Mesenchymal stem cell (in vitro differentiated cells and primary cell): ENCODE data around the gene HLTF.

Source experiments
- DNase-seq: peaks from one replicate; pipeline ENCODE4 v3.0.0-alpha.2; 2013
- H2AFZ ChIP-seq: one replicate; pipeline ENCODE4 v1.6.1; 2013; ENCODE audit warnings: low read depth, mild to moderate bottlenecking, control low read depth, inconsistent platforms, low read length, moderate library complexity
- H2AK5ac ChIP-seq: 2 replicates; pipeline ENCODE4 v1.6.1; 2013; ENCODE audit warnings: low read length, moderate library complexity, mild to moderate bottlenecking, inconsistent platforms; ENCODE audit not compliant: severe bottlenecking
- H2BK120ac ChIP-seq: one replicate; pipeline ENCODE4 v1.6.1; 2013; ENCODE audit warnings: low read depth, mild to moderate bottlenecking, inconsistent platforms, low read length, moderate library complexity
- H2BK12ac ChIP-seq, 2 experiments: one replicate each; pipeline ENCODE4 v1.6.1; 2013; ENCODE audit warnings: inconsistent platforms in 2 of 2, low read length in 2 of 2, mild to moderate bottlenecking in 2 of 2, moderate library complexity in 2 of 2, control low read depth in 1 of 2
- H2BK15ac ChIP-seq: one replicate; pipeline ENCODE4 v1.6.1; 2013; ENCODE audit warnings: mild to moderate bottlenecking, low read depth, inconsistent platforms; ENCODE audit not compliant: poor library complexity, severe bottlenecking
- H2BK5ac ChIP-seq: 2 replicates; pipeline ENCODE4 v1.6.1; 2013; ENCODE audit warnings: low read depth, mild to moderate bottlenecking, low read length, control low read depth, inconsistent platforms; ENCODE audit not compliant: poor library complexity, severe bottlenecking
- H3K14ac ChIP-seq, 2 experiments: one replicate each; pipeline ENCODE4 v1.6.1; 2013; ENCODE audit warnings: inconsistent platforms in 2 of 2, low read length in 2 of 2, control low read depth in 1 of 2, mild to moderate bottlenecking in 1 of 2, moderate library complexity in 1 of 2
- H3K18ac ChIP-seq, 2 experiments: one replicate each; pipeline ENCODE4 v1.6.1; 2013; ENCODE audit warnings: inconsistent platforms in 2 of 2, low read length in 2 of 2, control low read depth in 1 of 2, low read depth in 1 of 2, mild to moderate bottlenecking in 1 of 2
- H3K23ac ChIP-seq, 2 experiments: one replicate each; pipeline ENCODE4 v1.6.1; 2013; ENCODE audit warnings: inconsistent platforms in 2 of 2, low read length in 2 of 2, mild to moderate bottlenecking in 2 of 2, moderate library complexity in 2 of 2, control low read depth in 1 of 2
- H3K27ac ChIP-seq: 2 replicates; pipeline ENCODE4 v1.5.1; 2013; ENCODE audit warnings: mild to moderate bottlenecking, moderate library complexity, low read length, control low read depth, inconsistent platforms; ENCODE audit not compliant: poor library complexity, severe bottlenecking
- H3K27me3 ChIP-seq, 2 experiments: 2 replicates each; pipeline versions ENCODE4 v1.6.1 to v1.7.0; 2013; ENCODE audit warnings: low read length in 2 of 2, mild to moderate bottlenecking in 2 of 2, moderate library complexity in 2 of 2, control low read depth in 1 of 2, inconsistent platforms in 1 of 2; ENCODE audit not compliant: control insufficient read depth in 1 of 2, insufficient read depth in 1 of 2
- H3K36me3 ChIP-seq, 2 experiments: 2 replicates each; pipeline versions ENCODE4 v1.6.1 to v1.7.0; 2013; ENCODE audit warnings: low read length in 2 of 2, control low read depth in 1 of 2, inconsistent platforms in 1 of 2, low read depth in 1 of 2, mild to moderate bottlenecking in 1 of 2; ENCODE audit not compliant: insufficient read depth in 2 of 2, control insufficient read depth in 1 of 2
- H3K4ac ChIP-seq, 2 experiments: one replicate each; pipeline ENCODE4 v1.6.1; 2013; ENCODE audit warnings: inconsistent platforms in 2 of 2, low read length in 2 of 2, mild to moderate bottlenecking in 2 of 2, moderate library complexity in 2 of 2, control low read depth in 1 of 2, low read depth in 1 of 2
- H3K4me1 ChIP-seq: 2 replicates; pipeline ENCODE4 v1.6.1; 2013; ENCODE audit warnings: low read depth, low read length, control low read depth; ENCODE audit not compliant: control insufficient read depth, insufficient read depth
- H3K4me2 ChIP-seq: 2 replicates; pipeline ENCODE4 v1.6.1; 2013; ENCODE audit warnings: low read length, mild to moderate bottlenecking, inconsistent platforms; ENCODE audit not compliant: poor library complexity, severe bottlenecking
- H3K4me3 ChIP-seq, 2 experiments: 2 replicates each; pipeline versions ENCODE4 v1.5.1 to v1.7.0; 2013; ENCODE audit warnings: low read length in 2 of 2, mild to moderate bottlenecking in 2 of 2, control low read depth in 1 of 2, low read depth in 1 of 2; ENCODE audit not compliant: insufficient read depth in 1 of 2
- H3K79me1 ChIP-seq: replicated peaks from 2 replicates; pipeline ENCODE4 v1.6.1; 2013; ENCODE audit warnings: mild to moderate bottlenecking, control low read depth, low read length, inconsistent platforms; ENCODE audit not compliant: poor library complexity, severe bottlenecking
- H3K9ac ChIP-seq: 2 replicates; pipeline ENCODE4 v1.7.0; 2013; ENCODE audit warnings: mild to moderate bottlenecking, low read length, moderate library complexity
- H3K9me3 ChIP-seq: 2 replicates; pipeline ENCODE4 v1.7.0; 2013; ENCODE audit warnings: mild to moderate bottlenecking, low read length; ENCODE audit not compliant: control insufficient read depth
- H4K8ac ChIP-seq: one replicate; pipeline ENCODE4 v1.6.1; 2013; ENCODE audit warnings: inconsistent platforms, mild to moderate bottlenecking, low read length, moderate library complexity
- H4K91ac ChIP-seq: one replicate; pipeline ENCODE4 v1.6.1; 2013; ENCODE audit warnings: mild to moderate bottlenecking, low read length, inconsistent platforms
- WGBS: methylation state at CpG from one replicate; pipeline ENCODE4 v1.1.7; 2013; ENCODE audit warnings: mixed read lengths; 5-methylcytosine and 5-hydroxymethylcytosine counted together

The HLTF gene

DNA sequence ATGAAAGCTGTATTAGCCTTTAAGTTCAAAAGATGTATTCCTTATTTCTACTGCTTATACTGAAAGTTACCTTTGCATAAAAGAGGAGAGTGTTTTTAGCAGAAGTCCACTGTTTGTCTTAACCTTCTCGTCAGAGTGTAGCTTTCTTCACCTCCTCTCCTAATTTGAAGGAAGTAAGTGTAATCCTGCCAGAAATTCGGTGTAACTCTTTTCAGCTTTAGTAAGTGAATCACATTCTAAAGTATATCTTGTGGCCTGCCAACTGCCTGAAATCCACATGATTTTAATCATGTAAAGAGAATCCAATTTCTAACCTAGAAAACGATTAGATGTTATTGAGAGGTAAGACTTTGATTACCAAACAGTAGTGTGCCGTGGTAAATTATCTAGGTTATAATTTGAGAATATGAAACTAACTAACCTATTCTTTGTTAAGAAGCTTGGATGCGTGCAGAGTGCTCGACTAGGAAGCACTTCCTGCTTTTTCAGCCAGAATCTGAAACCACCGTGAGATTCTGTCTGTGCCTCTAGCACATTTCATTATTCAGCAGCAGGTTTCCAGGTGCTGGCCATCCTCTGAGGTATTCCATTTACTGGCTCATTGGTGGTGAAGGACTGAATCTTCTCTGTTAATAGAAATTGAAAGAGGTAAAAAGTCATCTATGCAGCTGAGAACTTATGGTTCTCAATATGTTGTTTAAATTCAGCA lies 87.5 kb downstream of the HLTF start:
- no peak for DNase-seq
- Histone ChIP-seq H2AK5ac (no peak overlapping the region), H4K8ac (no peak overlapping the region), H3K4me3 (peak overlapping the region in 1 of 2 experiments; percentile 33), H3K4me1 (peaks cover 5% of the 10 kb centered on the region), H3K18ac (no peak overlapping the region), H2BK120ac (no peak overlapping the region), H2BK5ac (no peak overlapping the region), H4K91ac (no peak overlapping the region), H3K27me3 (no peaks in the 10 kb centered on the region), H3K9me3 (no peaks in the 10 kb centered on the region), H3K36me3 (peaks cover 8 to 77% of the 10 kb centered on the region in 2 experiments), H2AFZ (no peak overlapping the region), H2BK12ac (no peak overlapping the region), H3K79me1 (peaks cover 15% of the 10 kb centered on the region), H3K14ac (no peak overlapping the region), H2BK15ac (no peak overlapping the region), H3K9ac (peak overlapping the region; percentile 67), H3K4me2 (no peak overlapping the region), H3K27ac (no peak overlapping the region), H3K4ac (no peak overlapping the region), H3K23ac (no peak overlapping the region)
- 88% methylated on average over 4 of the region's 7 CpGs for WGBS

- Histone ChIP-seq H3K4ac (no peak overlapping the region), H3K4me3 (peak overlapping the region in 1 of 2 experiments; percentile 33), H3K9ac (peak overlapping the region; percentile 67), H2AFZ (no peak overlapping the region), H4K8ac (no peak overlapping the region), H3K14ac (no peak overlapping the region), H3K4me1 (peaks cover 4% of the 10 kb centered on the region), H3K23ac (no peak overlapping the region), H4K91ac (no peak overlapping the region), H2BK5ac (no peak overlapping the region), H2BK12ac (no peak overlapping the region), H3K18ac (no peak overlapping the region), H3K4me2 (no peak overlapping the region), H2AK5ac (no peak overlapping the region), H3K27me3 (no peaks in the 10 kb centered on the region), H2BK120ac (no peak overlapping the region), H3K79me1 (peaks cover 17% of the 10 kb centered on the region), H2BK15ac (no peak overlapping the region), H3K9me3 (no peaks in the 10 kb centered on the region), H3K36me3 (peaks cover 8 to 73% of the 10 kb centered on the region in 2 experiments), H3K27ac (no peak overlapping the region)
- no CpG with 5 or more reads among the region's 5 CpGs for WGBS
- no peak for DNase-seq
Measured at GRCh38 chr3:148998297-148998696, 88.0 kb downstream of the HLTF start.

DNA sequence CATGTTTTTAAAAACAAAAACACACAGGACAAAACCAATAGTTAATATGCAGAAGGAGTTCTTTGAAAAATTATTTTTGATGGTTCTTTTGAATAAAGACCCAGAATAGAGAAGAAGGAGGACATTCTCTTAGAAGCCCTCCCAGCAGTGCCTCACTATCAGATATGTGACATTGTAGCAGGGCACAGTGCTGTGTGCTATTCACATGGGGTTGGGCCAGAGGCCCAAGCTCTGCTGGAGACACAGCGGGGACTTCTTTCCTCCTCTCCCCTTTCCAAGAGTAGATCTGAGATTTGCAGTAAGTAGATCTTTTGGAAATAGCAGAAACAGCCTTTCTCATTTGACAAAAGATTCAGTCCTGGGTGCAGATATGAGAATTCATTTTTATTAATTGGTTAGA lies 88.7 kb downstream of the HLTF start:
- Histone ChIP-seq H2BK15ac (no peak overlapping the region), H3K18ac (no peak overlapping the region), H3K27ac (no peak overlapping the region), H3K4me2 (no peak overlapping the region), H3K36me3 (peaks cover 8 to 72% of the 10 kb centered on the region in 2 experiments), H2BK12ac (no peak overlapping the region), H3K4me1 (peaks cover 5% of the 10 kb centered on the region), H2AK5ac (no peak overlapping the region), H3K14ac (no peak overlapping the region), H2BK5ac (no peak overlapping the region), H3K27me3 (no peaks in the 10 kb centered on the region), H3K23ac (no peak overlapping the region), H4K91ac (no peak overlapping the region), H3K4ac (no peak overlapping the region), H2AFZ (no peak overlapping the region), H3K79me1 (peaks cover 22% of the 10 kb centered on the region), H3K9ac (no peak overlapping the region), H2BK120ac (no peak overlapping the region), H4K8ac (no peak overlapping the region), H3K9me3 (no peaks in the 10 kb centered on the region), H3K4me3 (no peak overlapping the region)
- no CpG with 5 or more reads among the region's 1 CpG for WGBS
- no peak for DNase-seq

DNA sequence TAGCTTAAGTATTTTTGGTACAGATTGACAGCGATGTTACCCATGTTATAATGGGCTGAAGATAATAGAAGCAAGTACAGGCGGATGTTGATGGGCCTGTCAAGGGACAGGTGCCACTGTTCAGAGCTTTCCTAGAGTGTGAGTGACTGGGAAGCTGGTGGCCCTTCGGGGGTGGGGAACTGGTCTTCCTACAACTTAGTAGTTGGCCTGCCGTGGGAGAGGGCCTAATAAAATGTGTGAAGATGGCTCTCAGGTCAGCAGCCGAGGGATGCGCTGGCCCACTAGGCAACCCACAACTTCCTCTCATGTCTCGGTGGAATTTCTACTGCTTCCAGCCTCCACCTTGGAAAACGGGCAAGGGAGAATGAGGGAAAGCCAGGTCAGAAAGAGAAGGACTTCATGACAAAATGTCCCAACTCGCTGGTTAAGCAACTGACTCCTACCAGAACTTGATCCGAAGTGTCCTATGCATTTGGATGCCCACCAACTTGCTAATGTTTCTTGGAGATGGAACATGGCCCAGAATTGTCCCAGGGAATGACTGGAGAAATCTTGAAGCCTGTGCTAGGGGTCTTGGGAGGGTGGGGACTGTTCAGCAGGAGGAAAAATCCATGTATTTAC lies 93.6 kb downstream of the HLTF start:
- H3K14ac ChIP-seq, result no peak overlapping the region
- H2AFZ ChIP-seq, result no peak overlapping the region
- H2BK12ac ChIP-seq, result no peak overlapping the region
- no peak for DNase-seq
- H3K18ac ChIP-seq, result no peak overlapping the region
- no peak overlapping the region for H2BK15ac ChIP-seq
- WGBS, result 96% methylated on average over 7 of the region's 10 CpGs
- peaks cover 16% of the 10 kb centered on the region for H3K79me1 ChIP-seq
- H4K8ac ChIP-seq, result no peak overlapping the region
- H3K27ac ChIP-seq, result no peak overlapping the region
- peaks cover 8 to 39% of the 10 kb centered on the region in 2 experiments for H3K36me3 ChIP-seq
- H4K91ac ChIP-seq, result no peak overlapping the region
- H3K4me3 ChIP-seq, result peak overlapping the region; percentile 9 to 84
- no peak overlapping the region for H3K23ac ChIP-seq
- H2BK120ac ChIP-seq, result no peak overlapping the region
- no peaks in the 10 kb centered on the region for H3K27me3 ChIP-seq
- H3K4me1 ChIP-seq, result peaks cover 3% of the 10 kb centered on the region
- peak overlapping the region; percentile 89 for H3K9ac ChIP-seq
- H2BK5ac ChIP-seq, result no peak overlapping the region
- H3K9me3 ChIP-seq, result no peaks in the 10 kb centered on the region
- no peak overlapping the region for H3K4ac ChIP-seq
- peak overlapping the region; percentile 10 for H3K4me2 ChIP-seq
- H2AK5ac ChIP-seq, result no peak overlapping the region
